ENCODE measurements around the gene SERTM1. TPM values are rescaled to one million over a fixed set of nuclear protein-coding genes. Genes with fewer than 3 reads are reported as not detected.

Gene SERTM1
- total RNA-seq, 1 donor = not detected

DNA sequence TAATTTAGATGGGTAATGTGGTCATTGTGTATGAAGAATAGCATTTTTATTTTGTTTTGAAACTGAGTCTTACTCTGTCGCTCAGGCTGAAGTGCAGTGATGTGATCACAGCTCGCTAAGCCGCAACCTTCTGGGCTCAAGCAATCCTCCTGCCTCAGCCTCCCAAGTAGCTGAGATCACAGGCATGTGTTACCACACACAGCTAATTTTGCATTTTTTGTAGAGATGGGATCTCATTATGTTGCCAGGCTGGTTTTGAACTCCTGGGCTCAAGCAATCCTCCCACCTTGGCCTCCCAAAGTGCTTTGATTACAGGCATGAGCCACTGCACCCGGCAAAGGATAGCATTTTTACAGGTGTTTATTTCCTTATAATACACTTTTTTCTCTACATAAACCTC lies 36.6 kb downstream of the SERTM1 start:
- DNase-seq (ENCODE audit: insufficient read length, low spot score, missing footprints) = no peak
- no peak overlapping the region for H3K27ac ChIP-seq (ENCODE audit: low read depth, low read length)
- no peaks in the 10 kb centered on the region for H3K79me2 ChIP-seq (ENCODE audit: insufficient read depth, low read length)
- H2AFZ ChIP-seq (ENCODE audit: low read length) = no peak overlapping the region
- no peaks in the 10 kb centered on the region for H3K36me3 ChIP-seq (ENCODE audit: insufficient read depth, low read length)
- no peak overlapping the region for H3K4me3 ChIP-seq (ENCODE audit: insufficient read depth, low read length)
- H3K4me2 ChIP-seq (ENCODE audit: insufficient read depth, low read length) = no peak overlapping the region
- H4K20me1 ChIP-seq (ENCODE audit: insufficient read depth, low read length) = no peaks in the 10 kb centered on the region
- H3K4me1 ChIP-seq (ENCODE audit: insufficient read depth, low read length) = peaks cover 28% of the 10 kb centered on the region
- no peaks in the 10 kb centered on the region for H3K27me3 ChIP-seq (ENCODE audit: insufficient read depth, low read length)
- TF ChIP-seq, protein P1, sequence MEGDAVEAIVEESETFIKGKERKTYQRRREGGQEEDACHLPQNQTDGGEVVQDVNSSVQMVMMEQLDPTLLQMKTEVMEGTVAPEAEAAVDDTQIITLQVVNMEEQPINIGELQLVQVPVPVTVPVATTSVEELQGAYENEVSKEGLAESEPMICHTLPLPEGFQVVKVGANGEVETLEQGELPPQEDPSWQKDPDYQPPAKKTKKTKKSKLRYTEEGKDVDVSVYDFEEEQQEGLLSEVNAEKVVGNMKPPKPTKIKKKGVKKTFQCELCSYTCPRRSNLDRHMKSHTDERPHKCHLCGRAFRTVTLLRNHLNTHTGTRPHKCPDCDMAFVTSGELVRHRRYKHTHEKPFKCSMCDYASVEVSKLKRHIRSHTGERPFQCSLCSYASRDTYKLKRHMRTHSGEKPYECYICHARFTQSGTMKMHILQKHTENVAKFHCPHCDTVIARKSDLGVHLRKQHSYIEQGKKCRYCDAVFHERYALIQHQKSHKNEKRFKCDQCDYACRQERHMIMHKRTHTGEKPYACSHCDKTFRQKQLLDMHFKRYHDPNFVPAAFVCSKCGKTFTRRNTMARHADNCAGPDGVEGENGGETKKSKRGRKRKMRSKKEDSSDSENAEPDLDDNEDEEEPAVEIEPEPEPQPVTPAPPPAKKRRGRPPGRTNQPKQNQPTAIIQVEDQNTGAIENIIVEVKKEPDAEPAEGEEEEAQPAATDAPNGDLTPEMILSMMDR (IDR thresholded peaks at IDR 0.05; ENCODE audit: extremely low read depth, low read depth, low read length) = no peak
- no peaks in the 10 kb centered on the region for H3K9me3 ChIP-seq (ENCODE audit: low read depth, low read length)

DNA sequence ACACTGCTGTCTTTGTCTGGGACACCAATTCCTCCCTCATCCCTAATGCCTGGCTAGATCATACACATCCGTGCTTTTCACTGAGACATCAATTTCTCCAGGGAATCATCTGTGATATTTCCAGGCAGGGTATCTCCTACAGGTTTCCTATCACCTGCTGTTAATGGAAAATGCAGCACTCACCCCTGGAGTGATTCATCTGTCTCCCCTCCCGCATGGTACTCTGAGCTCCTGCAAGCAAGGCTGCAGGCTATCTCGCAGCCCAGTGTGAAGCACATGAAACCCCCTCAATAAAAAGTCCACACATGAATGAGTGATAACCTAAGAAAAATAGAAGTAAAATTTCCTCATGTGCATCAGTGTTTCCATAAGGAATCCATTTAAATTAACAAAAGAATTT lies 38.5 kb downstream of the SERTM1 start:
- TF ChIP-seq, protein P1 (IDR thresholded peaks at IDR 0.05; ENCODE audit: extremely low read depth, low read depth, low read length) = no peak
- no peak overlapping the region for H3K4me3 ChIP-seq (ENCODE audit: insufficient read depth, low read length)
- peak overlapping the region; percentile 70 for H3K4me2 ChIP-seq (ENCODE audit: insufficient read depth, low read length)
- no peak for DNase-seq (ENCODE audit: insufficient read length, low spot score, missing footprints)
- H3K36me3 ChIP-seq (ENCODE audit: insufficient read depth, low read length) = no peaks in the 10 kb centered on the region
- no peaks in the 10 kb centered on the region for H3K79me2 ChIP-seq (ENCODE audit: insufficient read depth, low read length)
- no peaks in the 10 kb centered on the region for H3K9me3 ChIP-seq (ENCODE audit: low read depth, low read length)
- no peaks in the 10 kb centered on the region for H4K20me1 ChIP-seq (ENCODE audit: insufficient read depth, low read length)
- H2AFZ ChIP-seq (ENCODE audit: low read length) = no peak overlapping the region
- no peak overlapping the region for H3K27ac ChIP-seq (ENCODE audit: low read depth, low read length)
- H3K4me1 ChIP-seq (ENCODE audit: insufficient read depth, low read length) = peaks cover 17% of the 10 kb centered on the region
- H3K27me3 ChIP-seq (ENCODE audit: insufficient read depth, low read length) = no peaks in the 10 kb centered on the region

DNA sequence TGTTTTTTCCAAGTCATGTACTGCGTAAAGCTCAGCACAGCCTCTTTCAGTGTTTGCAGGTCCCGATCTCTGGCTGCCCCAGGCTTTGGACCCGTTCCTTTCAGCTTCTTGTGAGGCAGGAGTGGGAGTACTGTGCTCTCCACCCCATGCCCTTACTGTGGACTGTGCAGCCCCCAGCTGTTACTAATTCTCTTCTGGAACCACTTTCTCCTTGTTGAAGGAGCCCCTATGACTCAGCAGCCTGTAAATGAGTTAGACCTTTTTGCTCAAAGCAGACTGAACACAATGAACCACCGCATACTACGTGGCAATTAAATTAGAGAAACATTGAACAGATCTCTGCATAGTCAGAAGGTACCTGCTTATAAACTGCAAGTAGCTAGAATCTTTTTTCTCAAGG lies 39.0 kb downstream of the SERTM1 start:
- Histone ChIP-seq H3K9me3 (ENCODE audit: low read depth, low read length) (no peaks in the 10 kb centered on the region), H3K4me3 (ENCODE audit: insufficient read depth, low read length) (no peak overlapping the region), H3K36me3 (ENCODE audit: insufficient read depth, low read length) (no peaks in the 10 kb centered on the region), H4K20me1 (ENCODE audit: insufficient read depth, low read length) (no peaks in the 10 kb centered on the region), H3K4me1 (ENCODE audit: insufficient read depth, low read length) (peaks cover 17% of the 10 kb centered on the region), H2AFZ (ENCODE audit: low read length) (peak overlapping the region; percentile 67), H3K79me2 (ENCODE audit: insufficient read depth, low read length) (no peaks in the 10 kb centered on the region), H3K4me2 (ENCODE audit: insufficient read depth, low read length) (peak overlapping the region; percentile 70), H3K27me3 (ENCODE audit: insufficient read depth, low read length) (no peaks in the 10 kb centered on the region), H3K27ac (ENCODE audit: low read depth, low read length) (no peak overlapping the region)
- peak; percentile 57 for DNase-seq (ENCODE audit: insufficient read length, low spot score, missing footprints)
- TF ChIP-seq, protein P1 (IDR thresholded peaks at IDR 0.05; ENCODE audit: extremely low read depth, low read depth, low read length) = no peak

DNA sequence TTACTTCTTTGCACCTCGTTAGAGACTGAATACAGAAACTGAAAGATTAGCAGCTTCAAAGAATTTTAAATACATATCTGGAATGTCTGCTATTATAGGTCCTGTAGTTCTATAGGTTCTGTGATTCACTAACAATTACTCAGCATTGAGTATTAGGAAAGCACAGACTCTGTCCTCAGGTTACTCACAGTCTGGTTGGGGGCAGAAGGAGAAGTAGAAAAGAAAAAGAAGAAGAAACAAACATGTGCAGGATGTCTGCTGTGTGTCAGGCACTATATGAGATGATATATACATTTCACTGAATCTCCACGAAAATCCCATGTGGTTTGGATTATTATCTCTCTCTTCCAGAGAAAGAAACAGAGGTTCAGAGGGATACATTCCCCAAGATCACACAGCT lies 40.1 kb downstream of the SERTM1 start:
- H3K27ac ChIP-seq (ENCODE audit: low read depth, low read length) = no peak overlapping the region
- H2AFZ ChIP-seq (ENCODE audit: low read length) = no peak overlapping the region
- no peaks in the 10 kb centered on the region for H3K36me3 ChIP-seq (ENCODE audit: insufficient read depth, low read length)
- H3K79me2 ChIP-seq (ENCODE audit: insufficient read depth, low read length) = no peaks in the 10 kb centered on the region
- no peak overlapping the region for H3K4me3 ChIP-seq (ENCODE audit: insufficient read depth, low read length)
- H3K4me2 ChIP-seq (ENCODE audit: insufficient read depth, low read length) = no peak overlapping the region
- H3K27me3 ChIP-seq (ENCODE audit: insufficient read depth, low read length) = no peaks in the 10 kb centered on the region
- DNase-seq (ENCODE audit: insufficient read length, low spot score, missing footprints) = no peak
- TF ChIP-seq, protein P1 (IDR thresholded peaks at IDR 0.05; ENCODE audit: extremely low read depth, low read depth, low read length) = no peak
- H3K9me3 ChIP-seq (ENCODE audit: low read depth, low read length) = no peaks in the 10 kb centered on the region
- H4K20me1 ChIP-seq (ENCODE audit: insufficient read depth, low read length) = no peaks in the 10 kb centered on the region
- peaks cover 17% of the 10 kb centered on the region for H3K4me1 ChIP-seq (ENCODE audit: insufficient read depth, low read length)

Measured in osteoblast (primary cell).